Epithelial cell of proximal tubule (primary cell): ENCODE results near the gene TREH. TPM values are rescaled to one million over a fixed set of nuclear protein-coding genes. Genes with fewer than 3 reads are reported as not detected.

Source experiments
- DNase-seq: peaks from one replicate; pipeline ENCODE4 v3.0.0-alpha.2; 2011; ENCODE audit warnings: low read depth
- H3K4me3 ChIP-seq: 2 replicates; pipeline ENCODE4 v1.5.1; 2011; ENCODE audit warnings: low read depth, mild to moderate bottlenecking, low read length
- CTCF ChIP-seq: conservative IDR thresholded peaks from 2 replicates; pipeline ENCODE4 v1.5.1; 2012; ENCODE audit warnings: low read depth, mild to moderate bottlenecking, low read length
- total RNA-seq: library from RNA; depleted of rRNA; stranded (reverse); fragments of >200 nt; gene quantifications from 2 replicates; pipeline ENCODE4 v1.2.3, GENCODE V29; 2015

TREH gene
- total RNA-seq, 1 donor from 2014 or later, result not detected

GRCh38 chr11:118658429-118659313, 20.8 kb downstream of the TREH start:
- no peak for DNase-seq
- H3K4me3 ChIP-seq, result no peak overlapping the region
- TF ChIP-seq CTCF, result peak; percentile 46

- no peak for TF ChIP-seq CTCF
- H3K4me3 ChIP-seq, result no peak overlapping the region
- DNase-seq, result no peak
Observed at GRCh38 chr11:118657709-118658428, 21.6 kb downstream of the TREH start.

- no peak for TF ChIP-seq CTCF
- DNase-seq, result no peak
- H3K4me3 ChIP-seq, result no peak overlapping the region
Observed at GRCh38 chr11:118657238-118657637, 22.2 kb downstream of the TREH start.

GRCh38 chr11:118656563-118657165, 22.8 kb downstream of the TREH start:
- TF ChIP-seq CTCF, result no peak
- DNase-seq, result no peak
- H3K4me3 ChIP-seq, result no peak overlapping the region

GRCh38 chr11:118655486-118656190, 23.8 kb downstream of the TREH start:
- no peak overlapping the region for H3K4me3 ChIP-seq
- DNase-seq, result no peak
- no peak for TF ChIP-seq CTCF

- no peak overlapping the region for H3K4me3 ChIP-seq
- TF ChIP-seq CTCF, result no peak
- DNase-seq, result no peak
Observed at GRCh38 chr11:118653684-118654390, 25.6 kb downstream of the TREH start.
